Right atrium auricular region (tissue), 2 donors: ENCODE data around the gene OSTN. TPM values are rescaled to one million over a fixed set of nuclear protein-coding genes. Genes with fewer than 3 reads are reported as not detected.

Source experiments
- DNase-seq: peaks from one replicate; pipeline ENCODE4 v3.0.0-alpha.2; 2019; ENCODE audit warnings: low spot score
- H3K27ac ChIP-seq, 2 donors: fragments of 200-600 bp; sonication (generic); 1 replicate in 1 of 2; 2 replicates in 1 of 2; pipeline ENCODE4 v1.5.1; 2016 to 2019
- H3K27me3 ChIP-seq, 2 donors: fragments of 200-600 bp; sonication (generic); one replicate each; pipeline versions ENCODE4 v1.5.1 to v1.6.0; 2017 to 2019
- H3K36me3 ChIP-seq: fragments of 200-600 bp; sonication (generic); one replicate; pipeline ENCODE4 v1.5.1; 2016
- H3K4me1 ChIP-seq, 2 donors: fragments of 200-600 bp; sonication (generic); one replicate each; pipeline versions ENCODE4 v1.5.1 to v1.6.0; 2017 to 2019
- H3K4me3 ChIP-seq, 2 donors: fragments of 200-600 bp; sonication (generic); 1 replicate in 1 of 2; 2 replicates in 1 of 2; pipeline ENCODE4 v1.5.1; 2017 to 2019; ENCODE audit warnings: mild to moderate bottlenecking in 1 of 2, moderate library complexity in 1 of 2
- H3K9me3 ChIP-seq, 2 donors: fragments of 200-600 bp; sonication (generic); one replicate each; pipeline ENCODE4 v1.5.1; 2019
- total RNA-seq, 2 donors: library from RNA; depleted of rRNA; stranded (reverse); fragments of >200 nt; gene quantifications; one replicate each; pipeline ENCODE4 v1.1.0, GENCODE V29; 2016
- TF ChIP-seq, protein P1 (sequence below), 2 donors: fragments of 200-600 bp; sonication (generic); IDR thresholded peaks; one replicate each; pipeline ENCODE4 v1.5.1; 2019; ENCODE audit warnings: antibody characterized with exemption in 2 of 2

The OSTN gene
- total RNA-seq, 2 donors from 2014 or later, result 0.22 TPM; not detected in 1

DNA sequence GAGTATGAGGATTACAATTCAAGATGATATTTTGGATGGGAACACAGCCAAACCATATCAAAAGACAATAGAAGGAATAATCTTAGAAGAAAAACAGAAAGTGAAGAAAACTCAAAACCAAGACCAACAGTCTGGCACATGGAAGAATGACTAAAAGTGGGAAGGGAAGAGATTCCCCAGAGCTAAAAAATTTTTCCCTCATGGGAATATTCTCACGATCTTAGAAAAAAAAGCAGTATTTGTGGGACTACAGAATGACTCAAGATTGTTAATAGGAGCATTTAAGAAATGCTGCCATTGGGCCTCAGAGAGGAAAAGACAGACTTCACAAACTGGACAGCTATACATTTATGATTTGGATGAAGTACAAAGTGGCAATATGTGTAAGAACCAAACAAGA, 18.3 kb downstream of the OSTN start:
- TF ChIP-seq, protein P1, sequence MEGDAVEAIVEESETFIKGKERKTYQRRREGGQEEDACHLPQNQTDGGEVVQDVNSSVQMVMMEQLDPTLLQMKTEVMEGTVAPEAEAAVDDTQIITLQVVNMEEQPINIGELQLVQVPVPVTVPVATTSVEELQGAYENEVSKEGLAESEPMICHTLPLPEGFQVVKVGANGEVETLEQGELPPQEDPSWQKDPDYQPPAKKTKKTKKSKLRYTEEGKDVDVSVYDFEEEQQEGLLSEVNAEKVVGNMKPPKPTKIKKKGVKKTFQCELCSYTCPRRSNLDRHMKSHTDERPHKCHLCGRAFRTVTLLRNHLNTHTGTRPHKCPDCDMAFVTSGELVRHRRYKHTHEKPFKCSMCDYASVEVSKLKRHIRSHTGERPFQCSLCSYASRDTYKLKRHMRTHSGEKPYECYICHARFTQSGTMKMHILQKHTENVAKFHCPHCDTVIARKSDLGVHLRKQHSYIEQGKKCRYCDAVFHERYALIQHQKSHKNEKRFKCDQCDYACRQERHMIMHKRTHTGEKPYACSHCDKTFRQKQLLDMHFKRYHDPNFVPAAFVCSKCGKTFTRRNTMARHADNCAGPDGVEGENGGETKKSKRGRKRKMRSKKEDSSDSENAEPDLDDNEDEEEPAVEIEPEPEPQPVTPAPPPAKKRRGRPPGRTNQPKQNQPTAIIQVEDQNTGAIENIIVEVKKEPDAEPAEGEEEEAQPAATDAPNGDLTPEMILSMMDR (IDR thresholded peaks at IDR 0.05), result no peak
- Histone ChIP-seq H3K9me3 (no peaks in the 10 kb centered on the region), H3K27me3 (no peaks in the 10 kb centered on the region), H3K4me1 (no peaks in the 10 kb centered on the region), H3K4me3 (no peak overlapping the region), H3K27ac (no peak overlapping the region), H3K36me3 (no peaks in the 10 kb centered on the region)
- no peak for DNase-seq

DNA sequence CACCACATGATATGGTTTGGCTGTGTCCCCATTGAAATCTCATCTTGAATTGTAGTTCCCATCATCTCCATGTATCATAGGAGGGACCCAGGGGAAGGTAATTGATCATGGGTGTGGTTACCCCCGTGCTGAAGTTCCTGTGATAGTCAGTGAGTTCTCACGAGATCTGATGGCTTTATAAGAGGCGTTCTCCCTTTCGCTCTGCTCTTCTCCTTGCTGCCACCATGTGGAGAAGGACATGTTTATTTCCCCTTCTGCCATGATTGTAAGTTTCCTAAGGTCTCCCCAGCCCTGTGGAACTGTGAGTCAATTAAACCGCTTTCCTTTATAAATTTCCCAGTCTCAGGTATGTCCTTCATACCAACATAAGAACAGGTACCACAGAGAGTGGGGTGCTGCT, 21.9 kb downstream of the OSTN start:
- TF ChIP-seq, protein P1 (IDR thresholded peaks at IDR 0.05), result no peak

DNA sequence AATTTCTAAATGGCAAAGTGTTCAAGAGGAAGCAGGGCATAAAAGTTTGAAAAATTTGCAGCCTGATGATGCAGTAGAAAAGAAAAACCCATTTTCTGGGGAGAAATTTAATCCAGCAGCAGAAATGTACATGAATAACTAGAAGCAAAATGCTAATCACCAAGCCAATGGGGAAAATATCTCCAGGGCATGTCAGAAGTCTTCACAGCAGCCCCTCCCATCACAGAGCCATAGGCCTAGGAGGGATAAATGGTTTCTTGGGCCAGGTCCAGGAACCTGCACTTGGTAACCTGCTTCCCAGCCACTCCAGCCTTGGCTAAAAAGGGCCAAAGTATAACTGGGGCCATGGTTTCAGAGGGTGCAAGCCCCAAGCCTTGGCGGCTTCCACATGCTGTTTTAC, 22.6 kb downstream of the OSTN start:
- Histone ChIP-seq H3K27ac (no peak overlapping the region), H3K36me3 (no peaks in the 10 kb centered on the region), H3K27me3 (no peaks in the 10 kb centered on the region), H3K9me3 (no peaks in the 10 kb centered on the region), H3K4me1 (no peaks in the 10 kb centered on the region), H3K4me3 (no peak overlapping the region)
- no peak for DNase-seq
- TF ChIP-seq, protein P1 (IDR thresholded peaks at IDR 0.05), result no peak

More for the DNA sequence above, 21.9 kb downstream of the OSTN start:
- Histone ChIP-seq H3K27me3 (no peaks in the 10 kb centered on the region), H3K4me3 (no peak overlapping the region), H3K27ac (no peak overlapping the region), H3K36me3 (no peaks in the 10 kb centered on the region), H3K4me1 (no peaks in the 10 kb centered on the region), H3K9me3 (no peaks in the 10 kb centered on the region)
- DNase-seq, result no peak

DNA sequence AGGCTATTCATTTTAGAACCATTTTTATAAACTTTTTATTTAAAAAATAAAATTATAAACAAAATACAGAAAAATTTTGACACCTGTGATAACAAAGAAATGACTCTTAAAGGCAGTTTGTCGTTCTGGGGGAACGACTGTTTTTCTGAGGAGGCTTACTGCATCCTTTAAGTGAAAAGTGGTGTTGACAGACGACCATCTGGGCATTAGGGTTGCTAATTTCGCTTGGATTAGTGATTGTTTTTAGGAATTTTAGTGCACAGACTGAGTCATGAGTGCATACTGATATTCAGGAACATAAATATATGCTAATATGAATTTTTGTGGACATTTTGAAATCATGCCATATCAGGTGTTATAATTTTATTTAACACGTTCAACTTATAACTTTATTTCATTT, 28.5 kb downstream of the OSTN start:
- no peak for DNase-seq
- Histone ChIP-seq H3K4me3 (no peak overlapping the region), H3K9me3 (no peaks in the 10 kb centered on the region), H3K27ac (no peak overlapping the region), H3K36me3 (no peaks in the 10 kb centered on the region), H3K27me3 (no peaks in the 10 kb centered on the region), H3K4me1 (no peaks in the 10 kb centered on the region)
- TF ChIP-seq, protein P1 (IDR thresholded peaks at IDR 0.05), result no peak

DNA sequence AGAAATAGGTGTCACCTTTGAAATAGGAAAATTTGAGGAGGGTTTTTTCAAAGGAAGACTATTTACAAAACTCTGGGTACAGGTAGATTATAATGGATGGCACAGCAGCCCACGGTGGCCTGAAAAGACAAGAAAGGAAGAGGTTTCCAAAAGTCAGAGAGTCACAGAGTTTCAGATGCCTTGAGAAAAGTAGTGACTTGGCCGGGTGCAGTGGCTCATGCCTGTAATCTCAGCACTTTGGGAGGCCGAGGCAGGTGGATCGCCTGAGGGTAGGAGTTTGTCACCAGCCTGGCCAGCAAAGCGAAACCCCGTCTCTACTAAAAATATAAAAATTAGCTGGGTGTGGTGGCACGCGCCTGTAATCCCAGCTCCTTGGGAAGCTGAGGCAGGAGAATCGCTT, 35.2 kb downstream of the OSTN start:
- H3K27ac ChIP-seq, result no peak overlapping the region
- TF ChIP-seq, protein P1 (IDR thresholded peaks at IDR 0.05), result no peak
- no peak for DNase-seq
- H3K27me3 ChIP-seq, result no peaks in the 10 kb centered on the region
- H3K36me3 ChIP-seq, result no peaks in the 10 kb centered on the region
- H3K4me1 ChIP-seq, result no peaks in the 10 kb centered on the region
- H3K9me3 ChIP-seq, result no peaks in the 10 kb centered on the region
- H3K4me3 ChIP-seq, result no peak overlapping the region
